ENCODE measurements around the gene CD248. TPM values are rescaled to one million over a fixed set of nuclear protein-coding genes. Genes with fewer than 3 reads are reported as not detected.

CD248 gene
- total RNA-seq (ENCODE audit: unreplicated experiment) = 11.4 TPM
- long read RNA-seq, partial matches to known transcripts = 0 of 4 reads
- long read RNA-seq, other reads (novel, unspliced or antisense) = 0 of 4 reads

- H3K27ac Mint-ChIP-seq (ENCODE audit: unreplicated experiment) = peak within 1 kb of the TSS; percentile 96
- no peaks in the 10 kb centered on the region for H3K36me3 Mint-ChIP-seq (ENCODE audit: unreplicated experiment)
- peak; percentile 55 for DNase-seq
- H3K9me3 Mint-ChIP-seq (ENCODE audit: unreplicated experiment) = peaks cover 31% of the 10 kb centered on the region
- H3K4me1 Mint-ChIP-seq (ENCODE audit: low read depth, unreplicated experiment) = peaks cover 41% of the 10 kb centered on the region
- TF ChIP-seq, protein P1, sequence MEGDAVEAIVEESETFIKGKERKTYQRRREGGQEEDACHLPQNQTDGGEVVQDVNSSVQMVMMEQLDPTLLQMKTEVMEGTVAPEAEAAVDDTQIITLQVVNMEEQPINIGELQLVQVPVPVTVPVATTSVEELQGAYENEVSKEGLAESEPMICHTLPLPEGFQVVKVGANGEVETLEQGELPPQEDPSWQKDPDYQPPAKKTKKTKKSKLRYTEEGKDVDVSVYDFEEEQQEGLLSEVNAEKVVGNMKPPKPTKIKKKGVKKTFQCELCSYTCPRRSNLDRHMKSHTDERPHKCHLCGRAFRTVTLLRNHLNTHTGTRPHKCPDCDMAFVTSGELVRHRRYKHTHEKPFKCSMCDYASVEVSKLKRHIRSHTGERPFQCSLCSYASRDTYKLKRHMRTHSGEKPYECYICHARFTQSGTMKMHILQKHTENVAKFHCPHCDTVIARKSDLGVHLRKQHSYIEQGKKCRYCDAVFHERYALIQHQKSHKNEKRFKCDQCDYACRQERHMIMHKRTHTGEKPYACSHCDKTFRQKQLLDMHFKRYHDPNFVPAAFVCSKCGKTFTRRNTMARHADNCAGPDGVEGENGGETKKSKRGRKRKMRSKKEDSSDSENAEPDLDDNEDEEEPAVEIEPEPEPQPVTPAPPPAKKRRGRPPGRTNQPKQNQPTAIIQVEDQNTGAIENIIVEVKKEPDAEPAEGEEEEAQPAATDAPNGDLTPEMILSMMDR (IDR thresholded peaks at IDR 0.05; ENCODE audit: partially characterized antibody, unreplicated experiment) = no peak
- H3K4me3 Mint-ChIP-seq (ENCODE audit: unreplicated experiment) = peak within 1 kb of the TSS; percentile 67
- H3K27me3 Mint-ChIP-seq (ENCODE audit: unreplicated experiment) = peaks cover 25% of the 10 kb centered on the region
These were observed at the start of gene CD248 for GRCh38 chr11:66316849-66317251. CD248 (minus strand) TSS chr11:66317044; CDS start chr11:66317027, 17 bp downstream.

DNA sequence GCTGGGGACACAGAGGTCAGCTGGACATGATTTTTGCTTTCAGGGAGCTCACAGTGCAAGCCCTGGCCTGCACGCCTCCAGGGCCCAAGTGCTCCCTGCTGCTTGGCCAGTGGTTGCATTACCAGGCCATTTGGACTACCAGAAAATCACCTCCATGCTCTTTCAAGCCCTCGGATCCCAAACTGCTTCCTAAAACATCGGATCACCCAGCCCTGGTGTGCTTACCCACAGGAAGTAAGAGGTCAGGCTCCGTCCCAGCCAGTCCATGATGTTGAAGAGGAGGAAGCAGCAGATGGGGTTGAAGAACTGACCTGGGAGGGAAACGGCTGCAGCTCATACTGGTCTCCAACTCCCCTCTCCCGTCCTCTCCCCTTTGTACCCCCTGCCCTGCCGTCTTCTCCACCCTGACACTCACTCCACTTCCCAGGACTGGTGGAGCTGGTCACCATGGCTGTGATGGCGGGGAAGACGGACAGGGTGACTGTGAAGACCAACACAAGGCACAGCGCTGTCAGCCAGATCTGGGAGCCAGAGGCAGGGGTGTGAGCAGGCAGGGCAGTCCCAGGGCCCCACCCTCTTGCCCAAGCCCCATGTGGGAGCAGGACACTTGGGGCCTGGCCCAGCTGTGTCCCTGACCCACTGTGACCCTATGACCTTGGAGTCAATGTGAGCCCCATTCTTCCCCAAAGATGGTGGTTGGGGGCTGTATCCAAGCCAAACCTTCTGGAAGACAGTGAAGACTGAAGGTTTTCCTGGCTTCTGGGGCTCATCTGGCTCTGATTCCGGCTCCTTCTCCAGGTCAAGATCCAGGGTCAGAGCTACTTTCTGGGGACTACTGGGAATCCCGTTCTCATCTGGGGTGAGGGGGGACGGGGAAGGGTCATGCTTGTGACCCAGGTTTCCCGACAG is 49.1 kb upstream of the CD248 start:
- H3K4me3 Mint-ChIP-seq (ENCODE audit: unreplicated experiment) = no peak overlapping the region
- peaks cover 9% of the 10 kb centered on the region for H3K27me3 Mint-ChIP-seq (ENCODE audit: unreplicated experiment)
- no peak overlapping the region for H3K27ac Mint-ChIP-seq (ENCODE audit: unreplicated experiment)
- peaks cover 13% of the 10 kb centered on the region for H3K4me1 Mint-ChIP-seq (ENCODE audit: low read depth, unreplicated experiment)
- TF ChIP-seq, protein P1 (IDR thresholded peaks at IDR 0.05; ENCODE audit: partially characterized antibody, unreplicated experiment) = no peak
- no peaks in the 10 kb centered on the region for H3K36me3 Mint-ChIP-seq (ENCODE audit: unreplicated experiment)
- H3K9me3 Mint-ChIP-seq (ENCODE audit: unreplicated experiment) = peaks cover 4% of the 10 kb centered on the region
- DNase-seq = no peak

DNA sequence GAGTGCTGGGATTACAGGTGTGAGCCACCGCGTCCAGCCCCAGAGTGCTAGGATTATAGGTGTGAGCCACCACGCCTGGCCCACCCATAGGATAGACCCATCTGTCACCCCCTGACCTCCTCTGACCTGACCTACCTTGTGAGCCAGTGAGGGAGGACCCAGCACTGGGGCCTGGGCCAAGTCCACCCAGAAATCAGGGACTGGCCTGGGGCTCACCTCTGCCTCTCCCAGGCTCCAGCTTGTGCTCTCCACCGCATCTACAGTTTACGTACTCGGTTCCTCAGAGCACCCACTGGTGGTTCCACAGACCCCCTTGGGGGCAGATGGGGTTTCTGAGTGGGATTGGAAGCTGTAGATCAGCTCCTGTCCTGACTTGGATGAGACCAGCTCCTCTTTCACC is 48.3 kb upstream of the CD248 start:
- H3K4me1 Mint-ChIP-seq (ENCODE audit: low read depth, unreplicated experiment) = peaks cover 8% of the 10 kb centered on the region
- no peak overlapping the region for H3K27ac Mint-ChIP-seq (ENCODE audit: unreplicated experiment)
- no peaks in the 10 kb centered on the region for H3K36me3 Mint-ChIP-seq (ENCODE audit: unreplicated experiment)
- H3K4me3 Mint-ChIP-seq (ENCODE audit: unreplicated experiment) = no peak overlapping the region
- H3K27me3 Mint-ChIP-seq (ENCODE audit: unreplicated experiment) = peaks cover 7% of the 10 kb centered on the region
- DNase-seq = no peak
- H3K9me3 Mint-ChIP-seq (ENCODE audit: unreplicated experiment) = peaks cover 4% of the 10 kb centered on the region
- TF ChIP-seq, protein P1 (IDR thresholded peaks at IDR 0.05; ENCODE audit: partially characterized antibody, unreplicated experiment) = no peak

GRCh38 chr11:66363805-66364535 is 47.1 kb upstream of the CD248 start:
- H3K27me3 Mint-ChIP-seq (ENCODE audit: unreplicated experiment) = peaks cover 4% of the 10 kb centered on the region
- DNase-seq = peak; percentile 73
- no peak overlapping the region for H3K27ac Mint-ChIP-seq (ENCODE audit: unreplicated experiment)
- peaks cover 4% of the 10 kb centered on the region for H3K9me3 Mint-ChIP-seq (ENCODE audit: unreplicated experiment)
- no peaks in the 10 kb centered on the region for H3K36me3 Mint-ChIP-seq (ENCODE audit: unreplicated experiment)
- TF ChIP-seq, protein P1 (IDR thresholded peaks at IDR 0.05; ENCODE audit: partially characterized antibody, unreplicated experiment) = peak; percentile 84
- H3K4me1 Mint-ChIP-seq (ENCODE audit: low read depth, unreplicated experiment) = no peaks in the 10 kb centered on the region
- H3K4me3 Mint-ChIP-seq (ENCODE audit: unreplicated experiment) = no peak overlapping the region

Measured in glutamatergic neuron (in vitro differentiated cells).